NCI-H446 treated with DMSO at 0.1 percent for 48 hours (cell line): ENCODE measurements around the gene PTRHD1.

ENCODE experiments used
- DNase-seq: peaks from one replicate; lab custom pipeline; 2025; lab: John Stamatoyannopoulos, UW

The PTRHD1 gene

DNA sequence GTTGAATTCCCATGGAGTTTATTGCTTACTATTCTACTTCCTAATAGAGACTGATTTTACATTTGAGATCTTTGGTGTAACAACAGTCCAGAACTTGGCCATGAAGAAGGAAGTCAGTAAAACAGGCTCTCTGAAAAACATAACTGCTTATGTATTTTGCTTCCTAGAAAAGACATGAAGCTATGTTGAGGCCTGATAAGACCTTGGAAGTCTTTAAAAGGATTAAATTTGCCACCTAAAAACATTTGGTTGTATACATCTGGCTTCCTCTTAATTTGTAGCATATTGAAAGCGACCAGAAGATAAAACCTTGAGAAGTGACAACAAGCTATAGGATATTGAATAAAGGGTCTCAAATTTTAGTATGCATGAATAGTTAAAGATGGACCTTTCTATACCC is 36.4 kb downstream of the PTRHD1 start:
- no peak for DNase-seq

- DNase-seq, result no peak
These were observed 38.0 kb downstream of the PTRHD1 start for GRCh38 chr2:24754985-24755705.

- no peak for DNase-seq
These were observed 44.0 kb downstream of the PTRHD1 start for GRCh38 chr2:24749069-24749691.

DNA sequence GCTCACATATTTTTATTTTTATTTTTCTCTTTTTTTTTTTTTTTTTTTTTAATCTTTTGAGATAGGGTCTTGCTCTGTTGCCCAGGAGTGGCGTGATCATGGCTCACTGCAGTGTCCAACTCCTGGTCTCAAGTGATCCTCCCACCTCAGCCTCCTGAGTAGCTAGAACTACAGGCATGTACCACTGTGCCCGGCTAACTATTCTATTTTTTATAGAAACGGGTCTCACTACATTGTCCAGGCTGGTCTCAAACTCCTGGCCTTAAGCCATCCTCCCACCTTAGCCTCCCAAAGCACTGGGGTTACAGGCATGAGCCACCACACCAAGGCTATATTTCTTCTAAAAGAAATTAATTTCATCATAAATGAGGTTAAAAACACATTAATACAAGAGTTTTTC is 45.9 kb downstream of the PTRHD1 start:
- DNase-seq, result no peak

DNA sequence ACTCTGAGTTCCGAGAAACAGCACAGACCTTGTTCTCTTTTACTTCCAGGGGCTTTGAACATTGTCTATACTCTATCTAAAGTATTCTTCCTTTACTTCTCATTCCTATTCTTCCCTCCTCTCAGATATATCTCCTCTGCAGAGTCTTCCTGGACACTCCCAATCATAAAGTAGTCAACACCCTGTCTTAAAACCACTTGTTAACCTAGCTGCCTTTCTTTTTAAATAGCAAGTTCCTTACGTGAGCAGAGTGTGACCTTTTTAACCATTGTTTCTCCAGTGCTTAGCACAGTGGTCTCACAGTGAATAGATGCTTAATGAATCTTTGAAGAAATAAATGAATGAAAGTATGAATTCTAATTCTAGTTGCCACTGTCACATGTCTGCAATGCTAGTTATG is 47.4 kb downstream of the PTRHD1 start:
- DNase-seq, result no peak

GRCh38 chr2:24744356-24744755 is 48.8 kb downstream of the PTRHD1 start:
- no peak for DNase-seq

DNA sequence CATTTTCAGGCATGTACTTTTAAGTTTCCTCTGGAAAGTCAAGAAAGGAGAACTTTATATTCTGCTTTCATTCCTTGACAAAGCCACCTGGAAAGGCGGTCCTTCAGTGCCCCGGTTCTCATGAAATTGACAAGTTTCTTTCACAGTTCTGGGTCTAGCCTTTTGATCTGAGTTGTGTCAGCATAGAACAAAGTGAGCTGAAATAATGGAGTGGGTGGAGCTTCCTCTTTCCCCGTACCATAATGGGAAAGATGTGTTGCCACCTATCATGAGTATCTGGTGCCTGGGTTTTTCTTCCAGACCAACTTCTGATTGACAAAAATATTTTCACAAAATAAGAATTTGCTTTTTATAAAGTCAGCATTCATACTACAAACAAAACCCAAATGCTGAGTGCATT is 49.3 kb downstream of the PTRHD1 start:
- no peak for DNase-seq

GRCh38 chr2:24742730-24743129 is 50.5 kb downstream of the PTRHD1 start:
- DNase-seq, result no peak

DNA sequence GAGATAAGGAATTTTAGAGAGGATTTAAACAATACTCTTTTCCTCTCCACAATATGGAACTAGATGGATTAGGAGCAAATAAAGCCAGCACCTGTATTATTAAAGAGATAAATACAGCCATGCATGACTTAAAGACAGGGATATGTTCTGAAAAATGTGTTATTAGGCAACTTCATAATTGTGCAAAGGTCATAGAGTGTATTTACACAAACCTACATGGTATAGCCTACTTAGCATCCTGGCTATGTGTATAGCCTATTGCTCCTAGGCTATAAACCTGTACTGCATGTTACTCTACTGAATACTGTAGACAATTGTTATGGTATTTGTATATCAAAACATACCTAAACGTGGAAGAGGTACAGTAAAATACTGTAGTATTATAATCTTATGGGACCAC is 53.0 kb downstream of the PTRHD1 start:
- no peak for DNase-seq
